ENCODE measurements around the gene ZNF585A.
"Not testable (repeated sequence)": the region's sequence is repeated elsewhere in the genome, so short reads cannot be mapped to it uniquely, and the experiment has no call there.

The ZNF585A gene

DNA sequence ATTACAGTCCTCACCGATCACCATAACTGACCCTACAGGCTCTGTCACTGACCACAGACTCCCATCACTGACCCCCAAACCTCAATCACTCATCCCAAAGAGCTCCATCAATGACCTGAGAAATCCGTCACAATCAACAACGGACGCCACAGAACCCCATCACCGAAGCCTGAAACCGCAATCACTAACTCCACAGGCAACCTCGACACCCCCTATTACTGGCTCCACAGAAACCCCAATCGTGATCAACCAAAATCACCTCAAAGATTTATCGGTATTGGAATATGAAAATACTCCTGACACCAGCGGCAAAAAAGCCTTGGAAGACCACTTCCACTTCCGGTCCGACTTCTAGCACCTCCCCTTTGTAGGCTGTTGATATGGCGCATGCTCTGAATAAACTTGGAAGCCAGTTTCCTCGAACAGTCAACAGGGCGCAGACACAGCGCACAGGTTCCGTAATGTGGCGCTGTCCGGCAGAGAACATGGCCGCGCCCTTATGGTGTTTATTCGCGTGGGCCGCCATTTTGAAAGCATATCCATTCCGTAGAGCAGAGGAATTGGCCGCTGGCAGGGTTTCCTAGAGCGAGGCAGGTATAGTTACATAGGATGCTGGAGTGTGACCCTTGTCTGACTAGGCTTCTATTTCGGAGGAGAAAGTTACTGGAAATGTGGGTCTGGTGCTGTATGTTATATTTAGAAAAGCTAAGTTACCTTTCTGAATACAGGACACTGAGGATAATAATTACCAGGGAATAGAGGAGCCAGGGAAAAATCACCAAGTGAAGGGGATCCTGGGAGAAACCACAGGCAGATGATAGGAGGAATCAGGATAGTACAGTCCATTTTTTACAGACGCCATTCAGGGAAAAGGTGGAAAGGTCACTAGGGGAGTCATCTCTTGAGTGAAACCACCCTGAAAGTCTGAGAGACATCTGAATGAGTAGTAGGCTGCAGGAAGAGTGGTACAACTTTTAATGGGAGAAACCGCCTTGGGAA, at the start of gene ZNF585A:
TSS of gene ZNF585A (minus strand) at position 328 of the 999 bp plus-strand sequence. CDS start 2,785 bp downstream, outside the sequence.
- intact Hi-C loops (cut with DNase I): loop anchor here (5.0 kb wide), 2 partner anchors 45 to 200 kb away; partner anchors contain the start of gene ZNF383
- peak; percentile 84 to 99 (median 92) for DNase-seq

DNA sequence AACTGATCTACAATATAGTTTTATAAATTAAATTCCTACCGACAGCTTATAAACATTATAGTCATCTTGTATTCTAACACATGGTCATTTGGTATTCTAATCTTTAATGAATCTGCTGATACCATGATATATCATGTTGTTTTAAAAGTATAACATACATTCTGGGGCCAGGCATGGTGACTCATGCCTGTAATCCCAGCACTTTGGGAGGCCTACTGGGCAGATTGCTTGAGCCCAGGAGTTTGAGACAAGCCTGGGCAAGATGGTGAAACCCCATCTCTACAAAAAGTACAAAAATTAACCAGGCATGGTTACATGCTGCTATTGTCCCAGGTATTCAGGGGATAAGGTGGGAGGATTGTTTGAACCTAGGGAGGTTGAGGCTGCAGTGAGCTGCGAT, 48.6 kb upstream of the ZNF585A start:
- no peak for DNase-seq
- intact Hi-C loops (cut with DNase I): no loop called here

DNA sequence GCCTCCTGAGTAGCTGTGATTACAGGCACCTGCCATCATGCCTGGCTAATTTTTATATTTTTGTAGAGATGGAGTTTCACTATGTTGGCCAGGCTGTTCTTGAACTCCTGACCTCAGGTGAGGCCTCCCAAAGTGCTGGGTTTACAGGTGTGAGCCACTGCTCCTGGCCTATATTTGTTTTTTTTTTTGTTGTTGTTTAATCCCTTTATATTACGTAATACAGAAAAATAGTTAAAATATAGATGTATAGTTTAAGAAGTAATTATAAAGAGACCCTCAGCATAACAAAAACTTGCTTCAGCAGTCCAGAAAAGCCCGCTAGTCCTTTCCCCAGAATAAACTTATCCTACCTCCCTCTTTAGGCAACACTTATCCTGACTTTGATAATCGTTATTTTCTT, 47.9 kb upstream of the ZNF585A start:
- intact Hi-C loops (cut with DNase I): no loop called here

DNA sequence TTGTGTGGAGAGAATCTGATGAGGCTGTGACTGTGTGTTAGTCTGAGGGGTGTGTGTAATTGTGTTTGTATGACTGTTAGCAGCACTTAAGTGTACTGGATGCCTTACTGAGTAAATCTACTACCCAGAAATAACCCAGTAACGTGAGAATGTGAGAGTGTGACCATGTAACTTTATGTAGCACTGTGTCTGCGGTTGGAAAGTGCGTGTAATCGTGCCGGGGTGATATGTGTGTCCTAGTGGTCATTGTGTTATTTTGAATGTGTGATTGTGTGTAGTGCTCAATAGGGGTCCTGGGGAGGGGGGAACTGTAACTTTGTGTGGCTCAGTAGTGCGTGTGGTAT, 46.1 kb upstream of the ZNF585A start:
- DNase-seq: no peak
- intact Hi-C loops (cut with DNase I): loop anchor here (1.0 to 10.0 kb wide), 5 partner anchors 8 to 304 kb away; partner anchors contain the start of genes ZNF568, ZNF569, ZNF570 and ZNF585A

More for the DNA sequence above, 47.9 kb upstream of the ZNF585A start:
- DNase-seq: no peak

DNA sequence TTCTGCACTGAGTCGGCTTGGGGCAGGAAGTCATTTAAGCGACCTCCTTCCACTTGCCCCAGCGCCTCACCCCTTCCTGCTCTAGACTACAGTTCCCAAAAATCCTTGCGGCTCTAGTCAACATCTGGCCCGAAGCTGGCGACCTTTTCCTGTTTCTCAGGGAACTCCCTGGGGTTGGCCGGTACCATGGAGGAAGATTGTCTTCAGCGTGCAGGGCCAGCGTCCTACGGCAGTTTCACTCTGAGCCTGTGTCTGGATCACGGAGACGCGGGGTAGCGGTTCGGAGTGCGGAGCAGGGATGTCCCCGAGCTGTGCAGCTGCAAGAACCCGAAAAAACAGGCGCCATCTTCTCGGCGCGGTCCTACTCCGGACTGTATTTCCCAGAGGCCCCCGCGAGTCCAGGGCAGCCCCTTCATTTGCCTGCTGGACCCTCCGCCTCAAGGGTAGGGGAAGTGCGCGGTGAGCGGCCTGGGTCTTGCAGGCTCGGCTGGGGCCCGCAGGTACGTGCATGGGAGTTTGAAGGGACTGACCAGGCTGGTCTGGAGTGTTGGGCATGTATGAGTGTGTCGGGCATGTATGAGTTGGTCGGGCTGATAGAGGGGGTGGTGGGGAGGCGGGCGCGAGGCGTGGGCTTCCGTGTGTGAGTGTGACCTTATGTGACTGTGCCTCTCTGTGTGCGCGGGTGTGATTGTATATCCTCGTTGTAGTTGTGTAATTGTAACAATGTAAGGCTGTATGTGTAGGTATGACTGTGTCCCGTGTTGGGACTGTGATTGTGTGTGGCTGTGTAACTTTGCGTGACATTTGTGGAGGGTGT, 45.5 kb upstream of the ZNF585A start, which contains the start of gene ZNF383:
TSS of gene ZNF383 (plus strand) at position 440 of the 817 bp plus-strand sequence. CDS start 12,240 bp downstream, outside the sequence.
- intact Hi-C loops (cut with DNase I): loop anchor here (1.0 to 10.0 kb wide), 5 partner anchors 8 to 303 kb away; partner anchors contain the start of genes ZNF568, ZNF569, ZNF570 and ZNF585A
- peak; percentile 83 to 98 (median 90) for DNase-seq

DNA sequence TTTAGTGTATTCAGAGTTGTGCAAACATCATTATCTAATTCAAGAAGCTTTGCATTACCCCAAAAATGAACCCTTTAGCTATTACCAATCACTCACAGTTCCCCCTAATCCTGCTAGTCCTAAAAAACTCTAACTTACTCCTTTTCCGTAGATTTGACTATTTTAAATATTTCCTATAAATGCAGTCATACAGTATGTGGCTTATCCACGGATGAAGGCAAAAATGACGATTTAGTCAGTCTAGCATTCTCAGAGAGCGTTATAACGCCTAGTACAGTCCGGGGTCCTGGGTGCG, 44.9 kb upstream of the ZNF585A start:
- intact Hi-C loops (cut with DNase I): loop anchor here (5.0 to 10.0 kb wide), 4 partner anchors 45 to 303 kb away; partner anchors contain the start of genes ZNF568, ZNF569, ZNF570 and ZNF585A

DNA sequence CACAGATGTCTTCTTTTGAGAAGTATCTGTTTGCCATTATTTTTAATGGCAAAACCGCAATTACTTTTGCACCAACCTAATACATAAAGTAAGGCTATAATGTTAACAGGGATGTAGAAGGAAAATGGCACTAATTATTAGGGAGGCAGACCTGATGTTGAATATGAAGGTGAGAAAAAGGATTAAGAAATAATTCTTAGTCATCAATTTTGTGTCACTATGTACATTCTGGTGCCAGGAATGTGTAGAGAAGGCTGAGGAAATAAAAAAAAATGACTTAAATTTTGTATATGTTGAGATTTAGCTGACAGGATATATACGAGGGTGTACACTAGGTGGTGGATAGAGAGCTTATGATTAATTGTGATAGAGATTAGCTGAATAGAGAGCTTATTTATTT, 25.3 kb upstream of the ZNF585A start:
- no peak for DNase-seq
- intact Hi-C loops (cut with DNase I): no loop called here

More for the DNA sequence above, 44.9 kb upstream of the ZNF585A start:
- DNase-seq: no peak

DNA sequence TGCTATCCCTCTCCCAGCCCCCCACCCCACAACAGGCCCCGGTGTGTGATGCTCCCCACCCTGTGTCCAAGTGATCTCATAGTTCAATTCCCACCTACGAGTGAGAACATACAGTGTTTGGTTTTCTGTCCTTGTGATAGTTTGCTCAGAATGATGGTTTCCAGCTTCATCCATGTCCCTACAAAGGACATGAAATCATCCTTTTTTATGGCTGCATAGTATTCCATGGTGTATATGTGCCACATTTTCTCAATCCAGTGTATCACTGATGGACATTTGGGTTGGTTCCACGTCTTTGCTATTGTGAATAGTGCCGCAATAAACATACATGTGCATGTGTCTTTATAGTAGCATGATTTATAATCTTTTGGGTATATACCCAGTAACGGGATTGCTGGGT, 24.6 kb upstream of the ZNF585A start:
- DNase-seq; intact Hi-C loops (cut with DNase I): not testable (repeated sequence)

DNA sequence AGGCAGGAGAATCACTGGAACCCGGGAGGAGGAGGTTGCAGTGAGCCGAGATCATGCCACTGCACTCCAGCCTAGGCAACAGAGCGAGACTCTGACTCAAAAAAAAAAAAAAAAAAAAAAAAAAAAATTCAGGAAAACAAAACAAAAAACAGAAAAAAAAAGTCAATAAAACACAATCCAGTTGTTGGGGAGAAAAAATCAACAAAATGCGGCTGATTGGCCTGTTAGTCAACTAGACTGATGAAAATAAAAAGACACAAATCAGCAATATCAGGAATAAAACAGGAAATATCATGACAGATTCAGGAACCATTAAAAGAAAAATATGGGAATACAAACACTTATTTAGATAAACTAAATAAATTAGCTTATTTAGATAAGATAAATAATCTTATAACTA, 22.8 kb upstream of the ZNF585A start:
- DNase-seq; intact Hi-C loops (cut with DNase I): not testable (repeated sequence)

DNA sequence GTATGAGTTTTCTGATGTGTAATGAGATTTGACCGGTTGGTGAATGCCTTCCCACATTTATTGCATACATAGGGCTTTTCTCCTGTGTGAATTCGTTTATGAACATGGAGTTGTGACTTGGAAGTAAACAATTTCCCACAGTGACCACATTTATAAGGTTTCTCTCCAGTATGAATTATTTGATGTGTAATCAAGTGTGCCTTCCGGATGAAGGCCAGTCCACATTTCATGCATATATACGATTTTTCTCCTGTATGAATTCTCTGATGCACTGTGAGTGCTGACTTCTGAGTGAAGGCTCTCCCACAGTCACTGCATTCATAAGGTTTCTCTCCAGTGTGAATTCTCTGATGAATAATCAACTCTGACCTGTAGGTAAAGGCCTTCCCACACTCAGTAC, 13.6 kb upstream of the ZNF585A start:
- DNase-seq; intact Hi-C loops (cut with DNase I): not testable (repeated sequence)

DNA sequence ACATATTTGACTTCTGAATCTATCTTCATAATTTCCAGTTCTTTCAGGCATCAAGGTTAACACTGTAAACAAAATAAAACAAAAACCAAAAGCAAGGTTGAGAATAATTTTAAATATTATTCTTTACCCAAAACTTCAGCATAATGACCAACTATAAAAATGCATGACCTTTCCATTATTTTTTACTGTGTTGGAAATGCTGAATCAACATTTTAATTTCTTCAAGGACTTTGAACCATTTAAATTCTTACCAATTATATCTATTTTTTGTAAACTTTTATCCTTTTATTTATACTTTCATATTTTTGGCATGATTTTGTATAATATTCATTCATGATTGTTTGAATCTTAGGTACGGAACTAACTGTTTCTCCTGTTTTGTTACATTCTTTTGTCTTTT, 6.9 kb downstream of the ZNF585A start:
- intact Hi-C loops (cut with DNase I): no loop called here
- DNase-seq: no peak

DNA sequence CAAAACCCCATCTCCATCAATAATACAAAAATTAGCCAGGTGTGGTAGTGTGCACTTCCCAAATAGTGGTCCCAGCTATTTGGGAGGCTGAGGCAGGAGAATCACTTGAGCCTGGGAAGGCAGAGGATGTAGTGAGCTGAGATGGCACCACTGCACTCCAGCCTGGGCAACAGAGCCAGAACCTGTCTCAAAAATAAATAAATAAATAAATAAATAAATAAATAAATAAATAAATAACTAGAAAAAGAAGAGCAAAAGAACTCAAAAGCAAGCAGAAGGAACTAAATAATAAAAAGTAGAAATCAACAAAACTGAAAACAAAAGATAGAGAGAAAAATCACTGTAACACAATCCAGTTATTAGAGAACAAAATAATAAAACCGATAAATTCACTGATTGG, 12.3 kb downstream of the ZNF585A start:
- intact Hi-C loops (cut with DNase I): no loop called here
- no peak for DNase-seq

DNA sequence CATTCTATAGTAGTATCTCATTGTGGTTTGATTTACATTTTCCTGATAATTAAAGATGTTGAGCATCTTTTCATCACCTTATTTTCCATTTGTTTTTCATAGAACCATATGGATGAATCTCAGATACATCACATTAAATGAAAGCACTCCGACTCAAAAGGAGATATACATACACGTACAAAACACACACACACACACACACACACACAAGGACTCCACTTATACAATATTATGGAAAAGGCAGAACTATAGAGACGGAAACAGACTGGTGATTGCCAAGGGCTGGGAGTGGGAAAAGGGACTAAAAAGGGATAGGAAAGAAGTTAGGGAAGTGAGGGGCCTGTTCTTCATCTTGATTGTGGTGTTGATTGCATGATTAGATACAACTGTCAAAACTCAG, 24.3 kb downstream of the ZNF585A start:
- intact Hi-C loops (cut with DNase I): no loop called here
- DNase-seq: no peak

DNA sequence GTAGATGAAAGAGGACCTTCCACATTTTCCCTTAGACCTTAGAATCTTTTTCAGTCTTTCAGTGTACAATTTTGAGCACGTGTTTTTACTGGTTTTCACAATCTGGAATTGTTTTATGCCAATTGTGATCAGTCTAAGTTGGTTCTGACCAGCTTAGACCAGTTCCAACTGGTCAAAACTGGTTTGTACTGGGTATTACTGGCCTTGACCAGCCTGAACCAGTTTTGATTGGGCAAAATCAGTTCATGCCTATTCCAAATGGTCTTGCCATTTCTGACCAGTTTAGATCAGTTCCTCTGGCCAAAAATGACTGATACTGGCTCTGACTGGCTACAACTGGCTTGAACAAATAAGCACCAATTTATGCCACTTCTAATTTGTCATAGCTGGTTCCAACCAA, 36.4 kb downstream of the ZNF585A start:
- no peak for DNase-seq
- intact Hi-C loops (cut with DNase I): no loop called here

DNA sequence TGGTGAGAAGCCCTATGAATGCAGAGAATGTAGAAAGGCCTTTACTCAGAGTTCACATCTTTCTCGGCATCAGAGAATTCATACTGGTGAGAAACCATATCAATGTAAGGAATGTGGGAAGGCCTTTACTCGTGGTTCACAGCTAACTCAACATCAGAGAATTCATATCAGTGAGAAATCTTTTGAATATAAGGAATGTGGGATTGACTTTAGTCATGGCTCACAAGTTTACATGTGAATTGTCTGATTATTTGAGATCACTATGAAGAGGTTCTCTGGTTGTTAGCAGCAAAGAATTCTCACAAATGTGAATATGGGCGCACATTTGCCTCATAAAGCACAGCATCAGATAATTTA, 43.7 kb downstream of the ZNF585A start:
- DNase-seq: no peak
- intact Hi-C loops (cut with DNase I): no loop called here

DNA sequence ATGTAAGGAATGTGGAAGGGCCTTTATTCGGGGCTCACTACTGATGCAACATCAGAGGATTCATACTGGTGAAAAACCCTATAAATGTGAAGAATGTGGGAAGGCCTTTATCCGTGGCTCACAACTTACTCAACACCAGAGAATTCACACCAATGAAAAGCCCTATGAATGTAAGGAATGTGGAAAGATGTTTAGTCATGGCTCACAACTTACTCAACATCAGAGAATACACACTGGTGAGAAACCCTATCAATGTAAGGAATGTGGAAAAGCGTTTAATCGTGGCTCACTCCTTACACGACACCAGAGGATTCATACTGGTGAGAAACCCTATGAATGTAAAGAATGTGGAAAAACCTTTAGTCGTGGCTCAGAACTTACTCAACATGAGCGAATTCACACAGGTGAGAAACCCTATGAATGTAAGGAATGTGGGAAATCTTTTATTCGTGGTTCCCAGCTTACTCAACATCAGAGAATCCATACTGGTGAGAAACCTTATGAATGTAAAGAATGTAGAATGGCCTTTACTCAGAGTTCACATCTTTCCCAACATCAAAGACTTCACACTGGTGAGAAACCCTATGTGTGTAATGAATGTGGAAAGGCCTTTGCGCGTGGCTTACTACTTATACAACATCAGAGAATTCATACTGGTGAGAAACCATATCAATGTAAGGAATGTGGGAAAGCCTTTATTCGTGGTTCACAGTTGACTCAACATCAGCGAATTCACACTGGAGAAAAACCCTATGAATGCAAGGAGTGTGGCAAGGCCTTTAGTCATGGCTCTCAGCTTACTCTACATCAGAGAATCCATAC, 44.3 kb downstream of the ZNF585A start:
- intact Hi-C loops (cut with DNase I): no loop called here
- no peak for DNase-seq

DNA sequence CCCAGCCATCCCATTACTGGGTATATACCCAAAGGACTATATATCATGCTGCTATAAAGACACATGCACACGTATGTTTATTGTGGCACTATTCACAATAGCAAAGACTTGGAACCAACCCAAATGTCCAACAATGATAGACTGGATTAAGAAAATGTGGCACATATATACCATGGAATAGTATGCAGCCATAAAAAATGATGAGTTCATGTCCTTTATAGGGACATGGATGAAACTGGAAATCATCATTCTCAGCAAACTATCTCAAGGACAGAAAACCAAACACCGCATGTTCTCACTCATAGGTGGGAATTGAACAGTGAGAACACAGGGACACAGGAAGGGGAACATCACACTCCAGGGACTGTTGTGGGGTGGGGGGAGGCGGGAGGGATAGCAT, 50.4 kb downstream of the ZNF585A start:
- DNase-seq; intact Hi-C loops (cut with DNase I): not testable (repeated sequence)

DNA sequence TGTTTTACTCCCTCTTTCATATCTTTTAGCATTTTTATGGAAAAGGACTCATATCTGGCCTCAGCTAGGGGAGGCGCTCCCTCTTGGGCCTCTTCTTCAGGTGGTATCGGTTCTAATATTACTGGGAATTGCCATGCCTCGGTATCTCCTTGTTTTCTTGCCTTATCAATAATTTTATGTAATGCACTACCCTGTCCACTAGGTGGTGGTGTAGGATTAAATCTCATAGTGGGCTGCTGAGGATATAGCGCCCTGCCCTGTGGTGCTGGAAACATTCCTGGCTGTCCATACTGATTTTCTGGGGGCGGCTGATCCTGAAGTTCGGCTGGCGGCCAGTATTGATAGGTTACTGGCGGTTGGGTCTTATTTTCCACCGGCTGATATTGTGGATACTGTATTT, 58.5 kb downstream of the ZNF585A start:
- intact Hi-C loops (cut with DNase I): no loop called here
- DNase-seq: no peak

DNA sequence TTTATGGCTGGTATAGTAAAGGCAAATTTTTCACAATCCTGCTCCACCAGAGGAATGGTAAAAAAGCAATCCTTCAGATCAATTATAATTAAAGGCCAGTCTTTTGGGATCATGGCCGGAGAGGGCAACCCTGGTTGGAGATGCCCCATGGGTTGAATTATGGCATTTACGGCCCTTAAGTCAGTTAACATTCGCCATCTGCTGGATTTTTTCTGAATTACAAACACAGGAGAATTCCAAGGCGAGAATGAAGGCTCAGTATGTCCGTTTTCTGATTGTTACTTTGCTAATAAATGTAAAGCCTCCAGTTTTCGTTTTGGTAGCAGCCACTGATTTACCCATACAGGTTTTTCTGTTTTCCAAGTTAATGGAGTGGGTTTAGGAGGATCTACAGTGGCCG, 60.7 kb downstream of the ZNF585A start:
- DNase-seq; intact Hi-C loops (cut with DNase I): not testable (repeated sequence)

DNA sequence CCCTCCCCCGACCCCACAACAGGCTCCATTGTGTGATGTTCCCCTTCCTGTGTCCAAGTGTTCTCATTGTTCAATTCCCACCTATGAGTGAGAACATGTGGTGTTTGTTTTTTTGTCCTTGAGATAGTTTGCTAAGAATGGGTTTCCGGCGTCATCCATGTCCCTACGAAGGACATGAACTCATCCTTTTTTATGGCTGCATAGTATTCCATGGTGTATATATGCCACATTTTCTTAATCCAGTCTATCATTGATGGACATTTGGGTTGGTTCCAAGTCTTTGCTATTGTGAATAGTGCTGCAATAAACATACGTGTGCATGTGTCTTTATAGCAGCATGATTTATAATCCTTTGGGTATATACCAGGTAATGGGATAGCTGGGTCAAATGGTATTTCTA, 68.4 kb downstream of the ZNF585A start:
- DNase-seq; intact Hi-C loops (cut with DNase I): not testable (repeated sequence)

Measured in posterior cingulate gyrus (tissue), 11 donors.